Upper lobe of left lung (tissue), 4 donors: ENCODE results near the gene ECEL1.

Experiments
- CTCF ChIP-seq, 6 experiments: fragments of 450-650 bp in 4 of 6; fragments of 200-600 bp in 2 of 6; sonication (generic) in 2 of 6; IDR thresholded peaks; one replicate each; pipeline ENCODE4 v1.5.1; 2016 to 2019; ENCODE audit warnings: antibody characterized with exemption in 6 of 6
- POLR2A ChIP-seq, 4 donors: fragments of 450-650 bp; IDR thresholded peaks; one replicate each; pipeline ENCODE4 v1.5.1; 2016 to 2017; ENCODE audit warnings: antibody characterized with exemption in 4 of 4, mild to moderate bottlenecking in 2 of 4

GRCh38 chr2:232480201-232481190 lies 7.1 kb downstream of the ECEL1 start:
- TF ChIP-seq CTCF (IDR thresholded peaks at IDR 0.05), result no peak
- no peak for TF ChIP-seq POLR2A (IDR thresholded peaks at IDR 0.05)
